Measurements from ENCODE around the gene TRAPPC11. TPM values are rescaled to one million over a fixed set of nuclear protein-coding genes. Genes with fewer than 3 reads are reported as not detected.

Gene TRAPPC11
- total RNA-seq, result 10 to 100 TPM; 39.0 to 86.8 (median 43.0) TPM

DNA sequence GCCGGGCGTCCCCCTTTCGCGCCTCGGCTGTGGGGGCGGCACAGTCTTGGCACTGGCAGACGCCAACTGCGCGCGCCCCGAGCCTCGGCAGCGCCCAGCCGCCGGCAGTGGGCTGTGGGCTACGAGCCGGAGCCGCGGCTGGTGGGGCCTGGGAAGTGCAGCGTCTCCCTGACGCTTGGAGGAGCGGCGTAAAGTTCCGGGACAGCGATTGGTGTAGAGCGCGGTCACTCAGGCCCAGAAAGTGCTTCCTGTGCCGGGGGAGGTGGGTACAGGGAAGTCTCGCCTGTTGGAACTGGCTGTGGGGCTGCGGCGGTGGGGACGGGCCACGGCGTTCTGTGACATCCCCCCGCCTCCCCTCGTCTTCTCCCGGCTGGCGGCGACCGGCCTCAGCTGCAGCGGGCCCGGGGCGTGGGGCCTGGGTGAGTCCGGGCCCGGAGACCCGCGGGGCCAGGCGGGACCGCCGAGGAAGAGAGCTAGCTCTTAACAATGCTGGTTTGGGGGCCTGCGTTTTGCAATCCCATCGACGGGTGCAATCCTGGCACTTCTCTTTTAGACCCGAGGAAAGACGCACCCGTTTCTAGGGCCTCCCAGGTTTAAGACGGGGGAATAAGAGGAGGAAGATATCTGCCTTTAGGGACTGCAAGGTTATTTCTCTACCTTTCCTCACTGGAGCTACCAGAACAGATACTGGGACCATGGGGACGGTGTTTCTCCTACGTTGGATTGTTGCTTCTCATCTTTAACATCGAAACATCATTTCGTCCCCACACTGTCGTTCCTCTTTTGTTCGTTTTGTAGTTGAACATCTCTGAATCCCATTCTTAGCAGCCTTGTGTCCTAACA is at the start of gene TRAPPC11, which contains the start of gene RWDD4:
TSS of gene TRAPPC11 (plus strand) at position 265 of the 843 bp plus-strand sequence. CDS start 4,575 bp downstream, outside the sequence.
TSS of gene RWDD4 (minus strand) at position 157 of the 843 bp plus-strand sequence. CDS start 233 bp downstream, outside the sequence.
- TF ChIP-seq, protein P1, sequence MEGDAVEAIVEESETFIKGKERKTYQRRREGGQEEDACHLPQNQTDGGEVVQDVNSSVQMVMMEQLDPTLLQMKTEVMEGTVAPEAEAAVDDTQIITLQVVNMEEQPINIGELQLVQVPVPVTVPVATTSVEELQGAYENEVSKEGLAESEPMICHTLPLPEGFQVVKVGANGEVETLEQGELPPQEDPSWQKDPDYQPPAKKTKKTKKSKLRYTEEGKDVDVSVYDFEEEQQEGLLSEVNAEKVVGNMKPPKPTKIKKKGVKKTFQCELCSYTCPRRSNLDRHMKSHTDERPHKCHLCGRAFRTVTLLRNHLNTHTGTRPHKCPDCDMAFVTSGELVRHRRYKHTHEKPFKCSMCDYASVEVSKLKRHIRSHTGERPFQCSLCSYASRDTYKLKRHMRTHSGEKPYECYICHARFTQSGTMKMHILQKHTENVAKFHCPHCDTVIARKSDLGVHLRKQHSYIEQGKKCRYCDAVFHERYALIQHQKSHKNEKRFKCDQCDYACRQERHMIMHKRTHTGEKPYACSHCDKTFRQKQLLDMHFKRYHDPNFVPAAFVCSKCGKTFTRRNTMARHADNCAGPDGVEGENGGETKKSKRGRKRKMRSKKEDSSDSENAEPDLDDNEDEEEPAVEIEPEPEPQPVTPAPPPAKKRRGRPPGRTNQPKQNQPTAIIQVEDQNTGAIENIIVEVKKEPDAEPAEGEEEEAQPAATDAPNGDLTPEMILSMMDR (IDR thresholded peaks at IDR 0.05), result peak in 2 of 3 donors; percentile 52 to 65
- TF ChIP-seq POLR2AphosphoS5 (IDR thresholded peaks at IDR 0.05), result peak; percentile 60 to 84 (median 67)
- TF ChIP-seq POLR2A (IDR thresholded peaks at IDR 0.05), result peak; percentile 77
- Histone ChIP-seq H3K27ac (peak within 1 kb of the TSS; percentile 94 to 98), H3K27me3 (no peaks in the 10 kb centered on the region), H3K4me1 (no peaks in the 10 kb centered on the region), H3K9me3 (no peaks in the 10 kb centered on the region), H3K4me3 (peak within 1 kb of the TSS; percentile 75 to 90 (median 88)), H3K36me3 (no peaks in the 10 kb centered on the region)
- DNase-seq (ENCODE audit: low spot score in 2 of 2), result peak; percentile 96
- intact Hi-C loops (cut with DNase I; ENCODE audit: low total_unique reads), result no loop called here

DNA sequence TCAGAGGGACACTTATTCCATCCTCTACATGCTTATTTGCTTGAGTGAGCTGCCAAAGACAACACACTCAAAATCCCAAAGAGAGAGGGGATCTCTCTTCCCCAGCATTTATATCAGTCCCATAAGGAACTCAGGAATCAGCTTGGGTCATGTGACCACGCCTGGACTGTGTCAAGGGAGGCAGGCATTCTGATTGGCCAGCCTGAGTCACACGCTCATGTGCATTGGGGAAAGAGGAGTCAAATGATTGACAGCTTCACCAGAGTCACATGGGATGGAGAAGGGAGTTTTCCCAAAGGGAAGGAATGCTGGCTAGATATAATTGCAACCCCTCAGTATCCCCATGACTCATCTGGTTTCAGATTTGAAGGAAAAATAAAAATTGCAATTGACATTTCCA is 49.1 kb upstream of the TRAPPC11 start:
- Histone ChIP-seq H3K27ac (no peak overlapping the region), H3K36me3 (no peaks in the 10 kb centered on the region), H3K4me3 (no peak overlapping the region), H3K27me3 (no peaks in the 10 kb centered on the region), H3K4me1 (no peaks in the 10 kb centered on the region), H3K9me3 (no peaks in the 10 kb centered on the region)
- TF ChIP-seq, protein P1 (IDR thresholded peaks at IDR 0.05), result no peak
- TF ChIP-seq POLR2A (IDR thresholded peaks at IDR 0.05) (no peak), POLR2AphosphoS5 (IDR thresholded peaks at IDR 0.05) (no peak)
- DNase-seq (ENCODE audit: low spot score in 2 of 2), result no peak
- intact Hi-C loops (cut with DNase I; ENCODE audit: low total_unique reads), result no loop called here

DNA sequence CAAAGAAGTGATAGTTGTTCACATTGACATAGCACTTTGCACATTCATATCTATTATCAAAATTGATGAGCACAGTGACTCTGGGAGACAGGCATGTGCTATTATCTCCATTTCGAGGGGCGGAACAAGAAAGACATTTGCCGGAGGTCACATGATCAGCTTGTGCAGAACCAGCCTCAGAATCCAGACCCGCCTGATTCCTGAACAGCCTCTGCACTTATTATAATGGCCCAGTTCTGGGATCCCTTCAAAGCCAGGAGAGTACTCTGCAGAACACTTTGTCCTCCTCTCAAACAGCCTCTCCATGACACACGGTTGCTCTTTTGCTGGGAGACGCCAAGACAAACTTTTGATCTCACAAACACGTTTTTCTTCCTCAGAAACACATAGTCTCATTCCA is 48.5 kb upstream of the TRAPPC11 start:
- intact Hi-C loops (cut with DNase I; ENCODE audit: low total_unique reads), result no loop called here
- Histone ChIP-seq H3K36me3 (no peaks in the 10 kb centered on the region), H3K27ac (no peak overlapping the region), H3K4me1 (no peaks in the 10 kb centered on the region), H3K27me3 (no peaks in the 10 kb centered on the region), H3K9me3 (no peaks in the 10 kb centered on the region), H3K4me3 (no peak overlapping the region)
- no peak for DNase-seq (ENCODE audit: low spot score in 2 of 2)
- TF ChIP-seq POLR2AphosphoS5 (IDR thresholded peaks at IDR 0.05) (peak in 1 of 3 donors; percentile 15), POLR2A (IDR thresholded peaks at IDR 0.05) (no peak)
- TF ChIP-seq, protein P1 (IDR thresholded peaks at IDR 0.05), result no peak

DNA sequence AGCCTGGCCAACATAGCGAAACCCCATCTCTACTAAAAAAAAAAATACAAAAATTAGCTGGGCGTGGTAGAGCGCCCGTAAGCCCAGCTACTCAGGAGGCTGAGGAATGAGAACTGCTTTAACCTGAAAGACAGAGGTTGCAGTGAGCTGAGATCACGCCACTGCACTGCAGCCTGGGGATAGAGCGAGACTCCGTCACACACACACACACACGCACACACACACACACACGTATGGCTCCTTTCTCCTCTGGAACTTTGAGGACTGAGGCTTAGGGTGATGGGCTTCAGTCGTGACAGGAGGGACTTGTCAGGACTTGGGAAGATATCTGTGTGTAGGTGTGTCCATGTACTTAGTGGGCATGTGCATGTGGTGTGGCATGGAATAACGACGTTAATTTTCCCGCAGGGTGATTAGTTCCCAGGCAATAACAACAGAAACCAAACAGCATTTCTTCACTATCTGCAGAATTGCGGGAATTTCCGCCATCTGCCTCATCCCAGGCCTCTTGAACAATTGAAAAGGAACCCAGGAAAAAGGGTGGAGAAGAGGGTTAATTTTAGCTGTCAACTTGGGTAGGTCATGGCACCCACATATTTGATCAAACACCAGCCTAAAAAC is 47.8 kb upstream of the TRAPPC11 start:
- no peak for DNase-seq (ENCODE audit: low spot score in 2 of 2)
- Histone ChIP-seq H3K9me3 (no peaks in the 10 kb centered on the region), H3K27me3 (no peaks in the 10 kb centered on the region), H3K4me3 (no peak overlapping the region), H3K36me3 (no peaks in the 10 kb centered on the region), H3K27ac (no peak overlapping the region), H3K4me1 (no peaks in the 10 kb centered on the region)
- intact Hi-C loops (cut with DNase I; ENCODE audit: low total_unique reads), result no loop called here
- TF ChIP-seq POLR2A (IDR thresholded peaks at IDR 0.05), result no peak
- no peak for TF ChIP-seq POLR2AphosphoS5 (IDR thresholded peaks at IDR 0.05)
- TF ChIP-seq, protein P1 (IDR thresholded peaks at IDR 0.05), result no peak

All from breast epithelium (tissue), 4 donors.